Stomach smooth muscle (tissue), 2 donors: ENCODE data around the gene CACNB2.
"Not testable (repeated sequence)": the region's sequence is repeated elsewhere in the genome, so short reads cannot be mapped to it uniquely, and the experiment has no call there.

Experiments used
- H3K27ac ChIP-seq: one replicate; pipeline ENCODE4 v1.7.0; 2013; ENCODE audit warnings: mild to moderate bottlenecking, low read length, inconsistent platforms
- H3K27me3 ChIP-seq, 2 donors: one replicate each; pipeline ENCODE4 v1.7.0; 2013; ENCODE audit warnings: low read length in 2 of 2; ENCODE audit not compliant: insufficient read depth in 2 of 2, control insufficient read depth in 1 of 2
- H3K36me3 ChIP-seq, 2 donors: one replicate each; pipeline ENCODE4 v1.7.0; 2013; ENCODE audit warnings: low read length in 2 of 2; ENCODE audit not compliant: control insufficient read depth in 2 of 2, insufficient read depth in 2 of 2
- H3K4me1 ChIP-seq: one replicate; pipeline ENCODE4 v1.7.0; 2013; ENCODE audit warnings: low read length; ENCODE audit not compliant: control insufficient read depth, insufficient read depth
- H3K4me3 ChIP-seq, 2 donors: one replicate each; pipeline ENCODE4 v1.7.0; 2013; ENCODE audit warnings: low read length in 2 of 2
- H3K9ac ChIP-seq, 2 donors: one replicate each; pipeline ENCODE4 v1.7.0; 2013; ENCODE audit warnings: low read length in 2 of 2, mild to moderate bottlenecking in 1 of 2
- H3K9me3 ChIP-seq, 2 donors: one replicate each; pipeline ENCODE4 v1.7.0; 2013; ENCODE audit warnings: low read length in 2 of 2; ENCODE audit not compliant: control insufficient read depth in 2 of 2
- donor health status: healthy.
- donor health status: Pancreatic carcinoma.

The CACNB2 gene

GRCh38 chr10:18582803-18583202 is 442.6 kb downstream of the CACNB2 start:
- no peaks in the 10 kb centered on the region for H3K27me3 ChIP-seq
- no peak overlapping the region for H3K27ac ChIP-seq
- no peaks in the 10 kb centered on the region for H3K9me3 ChIP-seq
- no peak overlapping the region for H3K4me3 ChIP-seq
- no peaks in the 10 kb centered on the region for H3K4me1 ChIP-seq
- H3K36me3 ChIP-seq = peaks cover 0 to 5% of the 10 kb centered on the region in 2 donors
- H3K9ac ChIP-seq = no peak overlapping the region

GRCh38 chr10:18583575-18584270 is 443.5 kb downstream of the CACNB2 start:
- Histone ChIP-seq H3K36me3 (peaks cover 0 to 7% of the 10 kb centered on the region in 2 donors), H3K4me1 (no peaks in the 10 kb centered on the region), H3K27ac (no peak overlapping the region), H3K9ac (no peak overlapping the region), H3K4me3 (no peak overlapping the region), H3K9me3 (no peaks in the 10 kb centered on the region), H3K27me3 (no peaks in the 10 kb centered on the region)

DNA sequence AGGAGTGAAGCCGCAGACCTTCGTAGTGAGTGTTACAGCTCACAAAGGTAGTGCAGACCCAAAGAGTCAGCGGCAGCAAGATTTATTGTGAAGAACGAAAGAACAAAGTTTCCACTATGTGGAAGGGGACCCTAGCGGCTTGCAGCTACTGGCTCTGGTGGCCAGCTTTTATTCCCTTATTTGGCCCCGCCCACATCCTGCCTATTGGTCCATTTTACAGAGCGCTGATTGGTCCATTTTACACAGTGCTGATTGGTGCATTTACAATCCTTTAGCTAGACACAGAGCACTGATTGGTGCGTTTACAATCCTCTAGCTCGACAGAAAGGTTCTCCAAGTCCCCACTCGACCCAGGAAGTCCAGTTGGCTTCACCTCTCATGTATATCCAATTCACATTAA is 446.4 kb downstream of the CACNB2 start:
- H3K9me3 ChIP-seq, H3K27me3 ChIP-seq, H3K9ac ChIP-seq, H3K4me1 ChIP-seq, H3K27ac ChIP-seq, H3K36me3 ChIP-seq, H3K4me3 ChIP-seq: not testable (repeated sequence)

DNA sequence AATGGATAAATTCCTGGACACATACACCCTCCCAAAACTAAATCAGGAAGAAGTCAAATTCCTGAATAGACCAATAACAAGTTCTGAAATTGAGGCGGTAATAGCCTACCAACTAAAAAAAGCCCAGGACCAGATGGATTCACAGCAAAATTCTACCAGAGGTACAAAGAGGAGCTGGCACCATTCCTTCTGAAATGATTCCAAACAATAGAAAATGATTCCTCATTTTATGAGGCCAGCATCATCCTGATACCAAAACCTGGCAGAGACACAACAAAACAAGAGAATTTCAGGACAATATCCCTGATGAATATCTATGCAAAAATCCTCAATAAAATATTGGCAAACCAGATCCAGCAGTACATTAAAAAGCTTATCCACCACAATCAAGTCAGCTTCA is 450.9 kb downstream of the CACNB2 start:
- not testable (repeated sequence) for H3K27ac ChIP-seq, H3K9me3 ChIP-seq, H3K4me1 ChIP-seq, H3K9ac ChIP-seq, H3K4me3 ChIP-seq, H3K36me3 ChIP-seq, H3K27me3 ChIP-seq
